Pancreas (tissue), 10 donors: ENCODE results near the gene TTC39C. TPM values are rescaled to one million over a fixed set of nuclear protein-coding genes. Genes with fewer than 3 reads are reported as not detected.
A peak's percentile ranks its signal among the peaks of the same experiment; 100 is the strongest.

ENCODE experiments used
- ATAC-seq, 4 donors: fragments of 200-7000 bp; cut with Tn5 transposase; one replicate each; pipeline versions ENCODE4 v1.8.0 to v1.9.1; 2020; ENCODE audit warnings: mild to moderate bottlenecking in 4 of 4, moderate library complexity in 4 of 4
- DNase-seq, 6 donors: peaks; one replicate each; pipeline ENCODE4 v3.0.0-alpha.2; 2020
- FAIRE-seq: peaks from 2 replicates; lab custom pipeline; 2012; peaks lifted over from hg19 to GRCh38; lab: Jason Lieb, UNC
- H3K27ac ChIP-seq, 4 donors: fragments of 200-600 bp; sonication (generic); 1 replicate in 3 of 4; 2 replicates in 1 of 4; pipeline versions ENCODE4 v1.5.0 to v1.8.0; 2020
- H3K27me3 ChIP-seq, 4 donors: fragments of 200-600 bp; one replicate each; pipeline ENCODE4 v1.8.0; 2021
- H3K36me3 ChIP-seq, 3 donors: fragments of 200-600 bp; sonication (generic) in 1 of 3; one replicate each; pipeline versions ENCODE4 v1.5.0 to v1.8.0; 2020 to 2021
- H3K4me1 ChIP-seq, 3 donors: fragments of 200-600 bp; one replicate each; pipeline ENCODE4 v1.8.0; 2021
- H3K4me3 ChIP-seq, 4 donors: fragments of 200-600 bp; sonication (generic) in 2 of 4; one replicate each; pipeline versions ENCODE4 v1.5.0 to v1.8.0; 2020 to 2021
- H3K9me3 ChIP-seq, 4 donors: fragments of 200-600 bp; one replicate each; pipeline ENCODE4 v1.8.0; 2021
- WGBS, 2 donors: extraction: QIAGEN DNeasy Blood & Tissue Kit; methylation state at CpG; one replicate each; pipeline ENCODE4 v1.1.7; 2013; 5-methylcytosine and 5-hydroxymethylcytosine counted together
- intact Hi-C, 3 donors: fragments of 100-400 bp; cut with DNase I; formaldehyde crosslinking; loops; one replicate each; pipeline versions ENCODE4 v1.11.1 to v1.14.2; 2022
- polyA plus RNA-seq, 2 donors: library from polyadenylated mRNA; stranded (reverse); fragments of 200-250 nt; gene quantifications; one replicate each; pipeline ENCODE4 v1.2.3, GENCODE V29; 2013
- total RNA-seq, 6 donors: library from RNA; stranded (reverse); fragmentation: NEBNext Ultra II Directional in 4 of 6; extraction: Animal tissue kit (Norgen Biotek cat#: 25700) in 4 of 6; gene quantifications; one replicate each; pipeline versions ENCODE4 v1.2.1 to v1.2.4, GENCODE V29; 2021 to 2023
- TF ChIP-seq, protein P1 (sequence below), 4 donors: fragments of 200-600 bp; sonication (generic) in 3 of 4; IDR thresholded peaks; one replicate each; pipeline versions ENCODE4 v1.5.0 to v1.8.0; 2021; ENCODE audit warnings: antibody characterized with exemption in 4 of 4
- donor health status: healthy with polysubstance abuse.
- donor health status: DM: no; HTN: no; CAD: no; lungs with moderate emphysema.
- donor health status: DM: no; HTN: no; CAD: no.
- donor health status: control.
- donor health status: control.
- donor health status: Bipolar disorder and iron deficiency.
- donor health status: DM: yes; HTN: yes; CAD: no.
- donor health status: DM: no; HTN: no; CAD: no.
- donor health status: DM: no; HTN: no; CAD: no.
- donor health status: DM: yes; HTN: yes; CAD: no.

Gene TTC39C
- total and polyA plus RNA-seq, 8 donors: 10.1 to 27.1 (median 14.2) TPM

DNA sequence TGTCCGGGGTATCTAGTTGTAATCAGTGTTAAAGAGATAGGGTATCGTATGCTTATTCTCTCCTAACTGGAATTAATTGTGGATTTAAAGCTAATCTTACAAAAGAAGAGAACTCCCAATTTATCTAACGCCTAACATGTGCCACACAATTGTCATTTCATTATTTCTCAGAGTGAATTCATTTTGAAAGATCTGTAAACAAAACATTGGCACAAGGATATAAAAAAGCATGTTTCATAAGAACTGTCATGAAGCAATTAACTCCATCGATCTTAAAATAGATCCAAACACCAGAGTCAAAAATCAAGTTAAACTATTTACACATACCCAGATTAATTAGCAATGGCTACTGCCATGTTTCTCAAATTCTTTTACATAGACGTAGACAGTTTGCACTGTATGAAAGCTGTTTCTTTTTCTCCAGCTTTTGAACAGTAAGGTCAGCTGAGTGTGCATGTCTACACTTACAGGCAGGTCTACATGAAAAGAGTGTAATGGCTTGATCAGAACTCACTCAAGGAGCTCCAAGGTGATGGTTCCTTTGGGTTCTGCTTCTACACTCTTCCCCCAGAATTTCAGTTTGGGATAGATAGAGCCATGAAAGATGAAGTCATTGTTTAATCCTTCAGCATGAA lies 163.1 kb downstream of the TTC39C start:
- Histone ChIP-seq H3K4me3 (no peak overlapping the region), H3K27ac (no peak overlapping the region), H3K36me3 (no peaks in the 10 kb centered on the region), H3K4me1 (no peaks in the 10 kb centered on the region), H3K27me3 (no peaks in the 10 kb centered on the region), H3K9me3 (no peaks in the 10 kb centered on the region)
- WGBS, 2 donors: 59 to 61% methylated on average over 5 of the region's 5 CpGs
- TF ChIP-seq, protein P1, sequence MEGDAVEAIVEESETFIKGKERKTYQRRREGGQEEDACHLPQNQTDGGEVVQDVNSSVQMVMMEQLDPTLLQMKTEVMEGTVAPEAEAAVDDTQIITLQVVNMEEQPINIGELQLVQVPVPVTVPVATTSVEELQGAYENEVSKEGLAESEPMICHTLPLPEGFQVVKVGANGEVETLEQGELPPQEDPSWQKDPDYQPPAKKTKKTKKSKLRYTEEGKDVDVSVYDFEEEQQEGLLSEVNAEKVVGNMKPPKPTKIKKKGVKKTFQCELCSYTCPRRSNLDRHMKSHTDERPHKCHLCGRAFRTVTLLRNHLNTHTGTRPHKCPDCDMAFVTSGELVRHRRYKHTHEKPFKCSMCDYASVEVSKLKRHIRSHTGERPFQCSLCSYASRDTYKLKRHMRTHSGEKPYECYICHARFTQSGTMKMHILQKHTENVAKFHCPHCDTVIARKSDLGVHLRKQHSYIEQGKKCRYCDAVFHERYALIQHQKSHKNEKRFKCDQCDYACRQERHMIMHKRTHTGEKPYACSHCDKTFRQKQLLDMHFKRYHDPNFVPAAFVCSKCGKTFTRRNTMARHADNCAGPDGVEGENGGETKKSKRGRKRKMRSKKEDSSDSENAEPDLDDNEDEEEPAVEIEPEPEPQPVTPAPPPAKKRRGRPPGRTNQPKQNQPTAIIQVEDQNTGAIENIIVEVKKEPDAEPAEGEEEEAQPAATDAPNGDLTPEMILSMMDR (IDR thresholded peaks at IDR 0.05): no peak
- peak in 1 of 4 donors; percentile 29 for ATAC-seq
- no peak for DNase-seq
- intact Hi-C loops: no loop called here
- no peak for FAIRE-seq

DNA sequence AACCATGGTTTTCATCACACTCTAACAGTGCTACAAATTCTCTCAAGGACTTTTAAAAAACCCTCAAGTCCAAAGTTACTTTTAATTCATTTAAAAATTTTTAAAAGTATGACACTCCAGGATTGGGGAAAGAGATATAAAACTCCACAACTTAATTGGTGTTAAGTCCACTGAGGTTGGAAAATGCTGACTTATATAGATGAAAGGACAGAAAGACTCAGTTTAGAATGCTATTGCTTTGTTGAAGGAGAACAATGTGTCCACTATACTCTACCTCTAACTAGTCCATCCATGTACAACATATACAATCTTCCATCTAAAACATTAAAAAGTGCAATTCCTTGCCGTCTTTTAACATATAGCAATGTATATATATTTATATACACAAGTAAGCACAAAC lies 165.5 kb downstream of the TTC39C start:
- H3K9me3 ChIP-seq: no peaks in the 10 kb centered on the region
- FAIRE-seq (no peak), ATAC-seq (no peak), DNase-seq (no peak)
- intact Hi-C loops: no loop called here
- H3K36me3 ChIP-seq: no peaks in the 10 kb centered on the region
- H3K27ac ChIP-seq: no peak overlapping the region
- H3K4me3 ChIP-seq: no peak overlapping the region
- no peaks in the 10 kb centered on the region for H3K27me3 ChIP-seq
- 83 to 88% methylated on average over 1 of the region's 1 CpG for WGBS, 2 donors
- TF ChIP-seq, protein P1 (IDR thresholded peaks at IDR 0.05): no peak
- H3K4me1 ChIP-seq: no peaks in the 10 kb centered on the region

DNA sequence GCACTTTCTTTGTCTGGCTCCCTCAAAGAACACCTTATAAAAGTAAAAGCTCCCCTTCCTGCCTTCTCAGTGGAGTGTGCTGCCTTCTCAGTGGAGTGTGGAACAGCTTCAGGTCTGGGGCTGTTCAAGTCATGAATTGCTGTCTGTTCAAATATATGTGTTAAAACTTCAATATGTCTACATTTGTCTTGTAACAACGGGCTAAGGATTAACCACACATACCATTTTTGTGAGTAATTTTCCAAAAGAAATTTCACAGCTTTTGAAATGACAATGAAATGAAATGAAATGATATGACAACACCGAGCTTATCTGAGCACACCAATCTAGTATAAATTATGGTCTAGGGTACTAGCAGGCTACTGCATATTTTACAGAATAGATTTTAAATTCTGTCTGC lies 167.3 kb downstream of the TTC39C start:
- TF ChIP-seq, protein P1 (IDR thresholded peaks at IDR 0.05): no peak
- DNase-seq: no peak
- intact Hi-C loops: no loop called here
- Histone ChIP-seq H3K4me1 (no peaks in the 10 kb centered on the region), H3K36me3 (no peaks in the 10 kb centered on the region), H3K9me3 (no peaks in the 10 kb centered on the region), H3K4me3 (no peak overlapping the region), H3K27me3 (no peaks in the 10 kb centered on the region), H3K27ac (no peak overlapping the region)
- 60 to 65% methylated on average over 2 of the region's 2 CpGs for WGBS, 2 donors
- no peak for ATAC-seq
- no peak for FAIRE-seq

Other genes with a start within 250 kb of the TTC39C start
- under 1 TPM in 5 of 6 donors, not detected in 1; 0.20 to 0.78 (median 0.25) TPM for gene CABYR, start 124.3 kb downstream of the TTC39C start, total RNA-seq
- gene CABYR, start 124.3 kb downstream of the TTC39C start, polyA plus RNA-seq: under 1 TPM; 0.23 to 0.33 TPM